GM18951 (cell line): Measurements from ENCODE around the gene KRTAP5-3.
"Not testable (repeated sequence)": the region's sequence is repeated elsewhere in the genome, so short reads cannot be mapped to it uniquely, and the experiment has no call there.

ENCODE experiments used
- POLR2A ChIP-seq: IDR thresholded peaks from 4 replicates; pipeline ENCODE4 v1.6.1; 2011; ENCODE audit warnings: mild to moderate bottlenecking; ENCODE audit not compliant: insufficient read length, insufficient read depth; ENCODE audit errors: extremely low read depth
- in situ Hi-C: fragments of 300-500 bp; cut with MboI; formaldehyde crosslinking; loops from one replicate; pipeline ENCODE4 v1.12.0; 2022; ENCODE audit warnings: low sequenced_read_pairs, mixed read lengths, inconsistent platforms; ENCODE audit not compliant: unreplicated experiment

Gene KRTAP5-3

GRCh38 chr11:1623716-1624115 lies 15.5 kb upstream of the KRTAP5-3 start:
- in situ Hi-C loops, result no loop called here
- TF ChIP-seq POLR2A, result no peak

- in situ Hi-C loops, result no loop called here
- no peak for TF ChIP-seq POLR2A
Observed at GRCh38 chr11:1622086-1622485, 13.8 kb upstream of the KRTAP5-3 start, which contains the start of gene KRTAP5-4. Gene KRTAP5-4 (minus strand): TSS chr11:1622138. CDS start chr11:1622093, 45 bp downstream.

GRCh38 chr11:1619449-1619848 lies 11.2 kb upstream of the KRTAP5-3 start:
- TF ChIP-seq POLR2A, result no peak
- in situ Hi-C loops, result no loop called here

GRCh38 chr11:1618231-1618630 lies 10.0 kb upstream of the KRTAP5-3 start:
- in situ Hi-C loops, result no loop called here
- TF ChIP-seq POLR2A, result no peak

GRCh38 chr11:1607901-1608300 lies 362 bp downstream of the KRTAP5-3 start:
- in situ Hi-C loops, result not testable (repeated sequence)

GRCh38 chr11:1607156-1607845 lies 962 bp downstream of the KRTAP5-3 start:
- in situ Hi-C loops, result not testable (repeated sequence)

- in situ Hi-C loops, result not testable (repeated sequence)
Observed at GRCh38 chr11:1605923-1606322, 2.3 kb downstream of the KRTAP5-3 start.

GRCh38 chr11:1604711-1605110 lies 3.6 kb downstream of the KRTAP5-3 start:
- in situ Hi-C loops, result no loop called here
- no peak for TF ChIP-seq POLR2A

GRCh38 chr11:1604181-1604580 lies 4.1 kb downstream of the KRTAP5-3 start:
- TF ChIP-seq POLR2A, result no peak
- in situ Hi-C loops, result no loop called here

GRCh38 chr11:1603629-1604028 lies 4.6 kb downstream of the KRTAP5-3 start:
- in situ Hi-C loops, result no loop called here
- TF ChIP-seq POLR2A, result no peak

- in situ Hi-C loops, result not testable (repeated sequence)
Observed at GRCh38 chr11:1601663-1602062, 6.6 kb downstream of the KRTAP5-3 start.

GRCh38 chr11:1600626-1601025 lies 7.6 kb downstream of the KRTAP5-3 start:
- no peak for TF ChIP-seq POLR2A
- in situ Hi-C loops, result no loop called here

GRCh38 chr11:1598816-1599215 lies 9.4 kb downstream of the KRTAP5-3 start:
- in situ Hi-C loops, result no loop called here

GRCh38 chr11:1598406-1598805 lies 9.9 kb downstream of the KRTAP5-3 start:
- in situ Hi-C loops, result not testable (repeated sequence)

More at GRCh38 chr11:1598816-1599215, 9.4 kb downstream of the KRTAP5-3 start:
- no peak for TF ChIP-seq POLR2A

GRCh38 chr11:1597994-1598380 lies 10.3 kb downstream of the KRTAP5-3 start, which contains the start of gene KRTAP5-2:
Gene KRTAP5-2 (minus strand): TSS chr11:1598294. CDS start chr11:1598250, 44 bp downstream.
- in situ Hi-C loops, result no loop called here
- TF ChIP-seq POLR2A, result no peak
